GM23338 (cell line): Measurements from ENCODE around the gene MLC1. TPM values are rescaled to one million over a fixed set of nuclear protein-coding genes. Genes with fewer than 3 reads are reported as not detected.

Experiments
- CREB1 ChIP-seq: fragments of 250-450 bp; sonication (Bioruptor Pico); IDR thresholded peaks from 2 replicates; pipeline ENCODE4 v1.5.0; 2020; ENCODE audit warnings: low read depth, mild to moderate bottlenecking, moderate library complexity
- EZH2 ChIP-seq: fragments of 200-600 bp; sonication (generic); IDR thresholded peaks from one replicate; pipeline ENCODE4 v1.8.0; 2017; ENCODE audit warnings: antibody characterized with exemption, mild to moderate bottlenecking, low read depth; ENCODE audit not compliant: unreplicated experiment
- EZH2phosphoT487 ChIP-seq: fragments of 200-600 bp; sonication (generic); IDR thresholded peaks from one replicate; pipeline ENCODE4 v1.8.1; 2018; ENCODE audit warnings: antibody characterized with exemption; ENCODE audit not compliant: unreplicated experiment
- JUNB ChIP-seq: IDR thresholded peaks from one replicate; pipeline ENCODE4 v1.6.1; 2016; ENCODE audit warnings: antibody characterized with exemption; ENCODE audit not compliant: unreplicated experiment
- NANOG ChIP-seq: IDR thresholded peaks from 2 replicates; pipeline ENCODE4 v1.6.1; 2016; ENCODE audit warnings: antibody characterized with exemption, borderline replicate concordance
- POLR2AphosphoS5 ChIP-seq: IDR thresholded peaks from 2 replicates; pipeline ENCODE4 v1.6.1; 2016; ENCODE audit warnings: antibody characterized with exemption, low read depth
- STAT1 ChIP-seq: IDR thresholded peaks from one replicate; pipeline ENCODE4 v1.6.1; 2016; ENCODE audit warnings: antibody characterized with exemption; ENCODE audit not compliant: unreplicated experiment
- ZNF331 ChIP-seq: fragments of 250-450 bp; sonication (Bioruptor Pico); IDR thresholded peaks from 2 replicates; pipeline ENCODE4 v1.5.0; 2020; ENCODE audit warnings: low read depth, mild to moderate bottlenecking, moderate library complexity
- polyA plus RNA-seq: library from polyadenylated mRNA; unstranded; fragments of >200 nt; fragmentation: Nextera tagmentation; extraction: Ambion mirVana; gene quantifications from 2 replicates; pipeline ENCODE4 v1.2.1, GENCODE V29; 2016
- total RNA-seq: library from RNA; depleted of rRNA; stranded (reverse); fragments of >200 nt; shearing (Covaris generic); gene quantifications from 2 replicates; pipeline ENCODE4 v1.2.3, GENCODE V29; 2014
- TF ChIP-seq, protein P1 (sequence below): IDR thresholded peaks from 2 replicates; pipeline ENCODE4 v1.6.1; 2016; ENCODE audit warnings: antibody characterized with exemption
- TF ChIP-seq, protein P2 (sequence below): IDR thresholded peaks from one replicate; pipeline ENCODE4 v1.6.1; 2018; ENCODE audit warnings: antibody characterized with exemption; ENCODE audit not compliant: unreplicated experiment
- TF ChIP-seq, protein P3 (sequence below), 2 experiments: fragments of 200-600 bp in 1 of 2; sonication (generic) in 1 of 2; conservative IDR thresholded peaks; 2 replicates each; pipeline versions ENCODE4 v1.5.1 to v1.6.1; 2016 to 2017; ENCODE audit warnings: antibody characterized with exemption in 2 of 2, low read depth in 2 of 2, mild to moderate bottlenecking in 2 of 2, moderate library complexity in 1 of 2

The MLC1 gene
- total and polyA plus RNA-seq, 2 experiments from 2014 or later = not detected

GRCh38 chr22:50012211-50013181, 72.7 kb downstream of the MLC1 start, which contains the start of gene IL17REL (continued):
- TF ChIP-seq, protein P1, sequence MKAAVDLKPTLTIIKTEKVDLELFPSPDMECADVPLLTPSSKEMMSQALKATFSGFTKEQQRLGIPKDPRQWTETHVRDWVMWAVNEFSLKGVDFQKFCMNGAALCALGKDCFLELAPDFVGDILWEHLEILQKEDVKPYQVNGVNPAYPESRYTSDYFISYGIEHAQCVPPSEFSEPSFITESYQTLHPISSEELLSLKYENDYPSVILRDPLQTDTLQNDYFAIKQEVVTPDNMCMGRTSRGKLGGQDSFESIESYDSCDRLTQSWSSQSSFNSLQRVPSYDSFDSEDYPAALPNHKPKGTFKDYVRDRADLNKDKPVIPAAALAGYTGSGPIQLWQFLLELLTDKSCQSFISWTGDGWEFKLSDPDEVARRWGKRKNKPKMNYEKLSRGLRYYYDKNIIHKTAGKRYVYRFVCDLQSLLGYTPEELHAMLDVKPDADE = no peak
- TF ChIP-seq STAT1 (no peak), ZNF331 (CRISPR knock-in tag) (no peak), CREB1 (CRISPR knock-in tag) (no peak), POLR2AphosphoS5 (no peak), EZH2phosphoT487 (no peak), EZH2 (no peak), NANOG (no peak), JUNB (no peak)
- TF ChIP-seq, protein P2, sequence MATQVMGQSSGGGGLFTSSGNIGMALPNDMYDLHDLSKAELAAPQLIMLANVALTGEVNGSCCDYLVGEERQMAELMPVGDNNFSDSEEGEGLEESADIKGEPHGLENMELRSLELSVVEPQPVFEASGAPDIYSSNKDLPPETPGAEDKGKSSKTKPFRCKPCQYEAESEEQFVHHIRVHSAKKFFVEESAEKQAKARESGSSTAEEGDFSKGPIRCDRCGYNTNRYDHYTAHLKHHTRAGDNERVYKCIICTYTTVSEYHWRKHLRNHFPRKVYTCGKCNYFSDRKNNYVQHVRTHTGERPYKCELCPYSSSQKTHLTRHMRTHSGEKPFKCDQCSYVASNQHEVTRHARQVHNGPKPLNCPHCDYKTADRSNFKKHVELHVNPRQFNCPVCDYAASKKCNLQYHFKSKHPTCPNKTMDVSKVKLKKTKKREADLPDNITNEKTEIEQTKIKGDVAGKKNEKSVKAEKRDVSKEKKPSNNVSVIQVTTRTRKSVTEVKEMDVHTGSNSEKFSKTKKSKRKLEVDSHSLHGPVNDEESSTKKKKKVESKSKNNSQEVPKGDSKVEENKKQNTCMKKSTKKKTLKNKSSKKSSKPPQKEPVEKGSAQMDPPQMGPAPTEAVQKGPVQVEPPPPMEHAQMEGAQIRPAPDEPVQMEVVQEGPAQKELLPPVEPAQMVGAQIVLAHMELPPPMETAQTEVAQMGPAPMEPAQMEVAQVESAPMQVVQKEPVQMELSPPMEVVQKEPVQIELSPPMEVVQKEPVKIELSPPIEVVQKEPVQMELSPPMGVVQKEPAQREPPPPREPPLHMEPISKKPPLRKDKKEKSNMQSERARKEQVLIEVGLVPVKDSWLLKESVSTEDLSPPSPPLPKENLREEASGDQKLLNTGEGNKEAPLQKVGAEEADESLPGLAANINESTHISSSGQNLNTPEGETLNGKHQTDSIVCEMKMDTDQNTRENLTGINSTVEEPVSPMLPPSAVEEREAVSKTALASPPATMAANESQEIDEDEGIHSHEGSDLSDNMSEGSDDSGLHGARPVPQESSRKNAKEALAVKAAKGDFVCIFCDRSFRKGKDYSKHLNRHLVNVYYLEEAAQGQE = no peak
- TF ChIP-seq, protein P3, sequence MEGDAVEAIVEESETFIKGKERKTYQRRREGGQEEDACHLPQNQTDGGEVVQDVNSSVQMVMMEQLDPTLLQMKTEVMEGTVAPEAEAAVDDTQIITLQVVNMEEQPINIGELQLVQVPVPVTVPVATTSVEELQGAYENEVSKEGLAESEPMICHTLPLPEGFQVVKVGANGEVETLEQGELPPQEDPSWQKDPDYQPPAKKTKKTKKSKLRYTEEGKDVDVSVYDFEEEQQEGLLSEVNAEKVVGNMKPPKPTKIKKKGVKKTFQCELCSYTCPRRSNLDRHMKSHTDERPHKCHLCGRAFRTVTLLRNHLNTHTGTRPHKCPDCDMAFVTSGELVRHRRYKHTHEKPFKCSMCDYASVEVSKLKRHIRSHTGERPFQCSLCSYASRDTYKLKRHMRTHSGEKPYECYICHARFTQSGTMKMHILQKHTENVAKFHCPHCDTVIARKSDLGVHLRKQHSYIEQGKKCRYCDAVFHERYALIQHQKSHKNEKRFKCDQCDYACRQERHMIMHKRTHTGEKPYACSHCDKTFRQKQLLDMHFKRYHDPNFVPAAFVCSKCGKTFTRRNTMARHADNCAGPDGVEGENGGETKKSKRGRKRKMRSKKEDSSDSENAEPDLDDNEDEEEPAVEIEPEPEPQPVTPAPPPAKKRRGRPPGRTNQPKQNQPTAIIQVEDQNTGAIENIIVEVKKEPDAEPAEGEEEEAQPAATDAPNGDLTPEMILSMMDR (conservative IDR thresholded peaks at IDR 0.05; ENCODE audit: low read depth in 2 of 2) = no peak
